Measurements from ENCODE around the gene MAP2K2. TPM values are rescaled to one million over a fixed set of nuclear protein-coding genes. Genes with fewer than 3 reads are reported as not detected.

Gene MAP2K2
- total and polyA plus RNA-seq, 9 of the 15 experiments (the other 6 are each of a cell fraction or from before 2014, with no cell fraction given) = 1.0 to 151 (median 58.3) TPM

DNA sequence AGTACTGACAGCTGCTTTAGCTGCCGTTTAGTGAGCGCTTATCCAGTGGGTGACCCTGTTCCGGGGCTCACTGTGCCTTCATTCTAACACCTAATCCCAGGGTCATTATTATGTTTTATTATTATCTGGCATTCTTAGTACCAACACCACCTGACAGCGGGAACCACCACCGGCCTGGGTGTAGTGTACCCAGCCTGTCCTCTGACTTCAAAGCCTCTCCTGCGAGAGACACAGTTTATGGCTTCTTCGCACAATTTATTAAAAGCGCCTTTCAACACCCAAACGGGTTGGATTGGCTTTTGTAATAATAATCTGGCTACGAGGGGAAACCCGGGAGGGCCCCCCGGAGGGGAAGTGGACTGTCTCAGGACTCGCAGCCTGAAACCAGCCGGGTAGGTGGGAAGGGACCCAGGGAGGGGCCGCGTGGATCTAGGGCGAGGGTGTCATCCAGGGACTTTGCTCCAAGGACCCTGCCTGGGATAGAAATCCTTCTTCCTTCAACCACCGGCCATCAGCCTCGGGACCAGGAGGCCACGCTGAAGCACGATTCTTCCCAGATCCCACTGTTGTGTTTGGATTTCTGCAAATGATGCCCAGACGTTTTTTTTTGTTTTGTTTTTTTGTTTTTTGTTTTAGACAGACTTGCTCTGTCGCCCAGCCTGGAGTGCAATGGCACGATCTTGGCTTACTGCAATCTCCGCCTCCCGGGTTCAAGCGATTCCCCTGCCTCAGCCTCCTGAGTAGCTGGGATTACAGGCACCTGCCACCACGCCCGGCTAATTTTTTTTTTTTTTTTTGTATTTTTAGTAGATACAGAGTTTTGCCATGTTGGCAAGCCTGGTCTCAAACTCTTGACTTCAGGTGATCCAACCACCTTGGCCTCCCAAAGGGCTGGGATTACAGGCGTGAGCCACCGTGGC lies 55.6 kb downstream of the MAP2K2 start:
- no peak overlapping the region for H2AFZ ChIP-seq (ENCODE audit: low read depth, low read length)
- CTCF ChIA-PET (ENCODE audit: low intra/inter-chr PET ratio) = no interaction called here
- in situ Hi-C loops (cut with MboI) (no loop called here), intact Hi-C loops (cut with micrococcal nuclease) (loop anchor here (5.0 to 10.0 kb wide), 3 partner anchors 54 to 116 kb away; partner anchors contain the start of genes ANKRD24, MAP2K2, PIAS4 and SIRT6)
- peak overlapping the region; percentile 59 for H3K4me2 ChIP-seq (ENCODE audit: insufficient read depth, low read length)
- H3K27ac ChIP-seq (ENCODE audit: extremely low read depth, low read depth, low read length) = peak overlapping the region; percentile 97
- FAIRE-seq (peak; percentile 69), ATAC-seq (no peak), DNase-seq (ENCODE audit: extremely low read depth in 1 of 4, low spot score in 3 of 4) (no peak)
- peaks cover 22% of the 10 kb centered on the region for H3K79me2 ChIP-seq (ENCODE audit: control insufficient read depth, insufficient read depth, low read length)
- peaks cover 4% of the 10 kb centered on the region for H3K9me1 ChIP-seq (ENCODE audit: control insufficient read depth, insufficient read depth, low read length)
- BruUV-seq (replicated peaks) = TSS peak; percentile 78
- WGBS (ENCODE audit: insufficient coverage, low coverage, missing lambda C conversion rate) = 24% methylated on average over 28 of the region's 31 CpGs
- H3K9me3 ChIP-seq (replicated peaks; ENCODE audit: control insufficient read depth, insufficient read depth, low read depth, low read length) = no peaks in the 10 kb centered on the region
- POLR2A ChIA-PET = no interaction called here
- H3K27me3 ChIP-seq (ENCODE audit: control insufficient read depth in 2 of 2, insufficient read depth in 2 of 2, low read length in 2 of 2) = no peaks in the 10 kb centered on the region
- peaks cover 14% of the 10 kb centered on the region for H4K20me1 ChIP-seq (replicated peaks; ENCODE audit: control insufficient read depth, insufficient read depth, low read length)
- peaks cover 14% of the 10 kb centered on the region; the same call in 1 of the 3 replicates for H3K36me3 ChIP-seq (ENCODE audit: control insufficient read depth, insufficient read depth, low read length)
- H3K4me1 ChIP-seq (replicated peaks in 1 of 2; ENCODE audit: control insufficient read depth in 2 of 2, insufficient read depth in 2 of 2, low read length in 2 of 2) = peaks cover 14 to 47% of the 10 kb centered on the region in 2 experiments
- H3K4me3 ChIP-seq = peak overlapping the region; percentile 100
- H3K9ac ChIP-seq (ENCODE audit: insufficient read depth in 1 of 2, low read depth in 2 of 2, low read length in 2 of 2) = peak overlapping the region; percentile 73 to 92
- TF ChIP-seq MAZ (CRISPR knock-in tag; conservative IDR thresholded peaks at IDR 0.05 in 1 of 2, IDR thresholded peaks at IDR 0.05 in 1 of 2) = 0 out of 4 replicates have a peak, but pooled peaks of 1 of the 2 experiments have one; percentile 2
- TF ChIP-seq, protein P1, sequence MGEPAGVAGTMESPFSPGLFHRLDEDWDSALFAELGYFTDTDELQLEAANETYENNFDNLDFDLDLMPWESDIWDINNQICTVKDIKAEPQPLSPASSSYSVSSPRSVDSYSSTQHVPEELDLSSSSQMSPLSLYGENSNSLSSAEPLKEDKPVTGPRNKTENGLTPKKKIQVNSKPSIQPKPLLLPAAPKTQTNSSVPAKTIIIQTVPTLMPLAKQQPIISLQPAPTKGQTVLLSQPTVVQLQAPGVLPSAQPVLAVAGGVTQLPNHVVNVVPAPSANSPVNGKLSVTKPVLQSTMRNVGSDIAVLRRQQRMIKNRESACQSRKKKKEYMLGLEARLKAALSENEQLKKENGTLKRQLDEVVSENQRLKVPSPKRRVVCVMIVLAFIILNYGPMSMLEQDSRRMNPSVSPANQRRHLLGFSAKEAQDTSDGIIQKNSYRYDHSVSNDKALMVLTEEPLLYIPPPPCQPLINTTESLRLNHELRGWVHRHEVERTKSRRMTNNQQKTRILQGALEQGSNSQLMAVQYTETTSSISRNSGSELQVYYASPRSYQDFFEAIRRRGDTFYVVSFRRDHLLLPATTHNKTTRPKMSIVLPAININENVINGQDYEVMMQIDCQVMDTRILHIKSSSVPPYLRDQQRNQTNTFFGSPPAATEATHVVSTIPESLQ (CRISPR knock-in tag; IDR thresholded peaks at IDR 0.05) = no peak
- no peak for TF ChIP-seq SMAD3 (CRISPR knock-in tag; conservative IDR thresholded peaks at IDR 0.05)
- no peak for TF ChIP-seq RBM17 (IDR thresholded peaks at IDR 0.05; ENCODE audit: borderline replicate concordance, low read depth, low read length)
- TF ChIP-seq, protein P2, sequence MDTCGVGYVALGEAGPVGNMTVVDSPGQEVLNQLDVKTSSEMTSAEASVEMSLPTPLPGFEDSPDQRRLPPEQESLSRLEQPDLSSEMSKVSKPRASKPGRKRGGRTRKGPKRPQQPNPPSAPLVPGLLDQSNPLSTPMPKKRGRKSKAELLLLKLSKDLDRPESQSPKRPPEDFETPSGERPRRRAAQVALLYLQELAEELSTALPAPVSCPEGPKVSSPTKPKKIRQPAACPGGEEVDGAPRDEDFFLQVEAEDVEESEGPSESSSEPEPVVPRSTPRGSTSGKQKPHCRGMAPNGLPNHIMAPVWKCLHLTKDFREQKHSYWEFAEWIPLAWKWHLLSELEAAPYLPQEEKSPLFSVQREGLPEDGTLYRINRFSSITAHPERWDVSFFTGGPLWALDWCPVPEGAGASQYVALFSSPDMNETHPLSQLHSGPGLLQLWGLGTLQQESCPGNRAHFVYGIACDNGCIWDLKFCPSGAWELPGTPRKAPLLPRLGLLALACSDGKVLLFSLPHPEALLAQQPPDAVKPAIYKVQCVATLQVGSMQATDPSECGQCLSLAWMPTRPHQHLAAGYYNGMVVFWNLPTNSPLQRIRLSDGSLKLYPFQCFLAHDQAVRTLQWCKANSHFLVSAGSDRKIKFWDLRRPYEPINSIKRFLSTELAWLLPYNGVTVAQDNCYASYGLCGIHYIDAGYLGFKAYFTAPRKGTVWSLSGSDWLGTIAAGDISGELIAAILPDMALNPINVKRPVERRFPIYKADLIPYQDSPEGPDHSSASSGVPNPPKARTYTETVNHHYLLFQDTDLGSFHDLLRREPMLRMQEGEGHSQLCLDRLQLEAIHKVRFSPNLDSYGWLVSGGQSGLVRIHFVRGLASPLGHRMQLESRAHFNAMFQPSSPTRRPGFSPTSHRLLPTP (IDR thresholded peaks at IDR 0.05; ENCODE audit: borderline replicate concordance, extremely low read depth, insufficient read length) = no peak
- TF ChIP-seq, protein P3, sequence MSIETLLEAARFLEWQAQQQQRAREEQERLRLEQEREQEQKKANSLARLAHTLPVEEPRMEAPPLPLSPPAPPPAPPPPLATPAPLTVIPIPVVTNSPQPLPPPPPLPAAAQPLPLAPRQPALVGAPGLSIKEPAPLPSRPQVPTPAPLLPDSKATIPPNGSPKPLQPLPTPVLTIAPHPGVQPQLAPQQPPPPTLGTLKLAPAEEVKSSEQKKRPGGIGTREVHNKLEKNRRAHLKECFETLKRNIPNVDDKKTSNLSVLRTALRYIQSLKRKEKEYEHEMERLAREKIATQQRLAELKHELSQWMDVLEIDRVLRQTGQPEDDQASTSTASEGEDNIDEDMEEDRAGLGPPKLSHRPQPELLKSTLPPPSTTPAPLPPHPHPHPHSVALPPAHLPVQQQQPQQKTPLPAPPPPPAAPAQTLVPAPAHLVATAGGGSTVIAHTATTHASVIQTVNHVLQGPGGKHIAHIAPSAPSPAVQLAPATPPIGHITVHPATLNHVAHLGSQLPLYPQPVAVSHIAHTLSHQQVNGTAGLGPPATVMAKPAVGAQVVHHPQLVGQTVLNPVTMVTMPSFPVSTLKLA (conservative IDR thresholded peaks at IDR 0.05) = no peak
- no peak for TF ChIP-seq ERF (CRISPR knock-in tag; IDR thresholded peaks at IDR 0.05)
- TF ChIP-seq LEF1 (IDR thresholded peaks at IDR 0.05) = no peak
- TF ChIP-seq SMAD4 (CRISPR knock-in tag; conservative IDR thresholded peaks at IDR 0.05) = 0 out of 2 replicates have a peak, but pooled peaks have one; percentile 15
- TF ChIP-seq ZNF384 (IDR thresholded peaks at IDR 0.05; ENCODE audit: low read depth, low read length) = no peak
- no peak for TF ChIP-seq IFI16 (CRISPR knock-in tag; IDR thresholded peaks at IDR 0.05)
- peak; percentile 65 for TF ChIP-seq ZFP36 (IDR thresholded peaks at IDR 0.05; ENCODE audit: low read depth, low read length, partially characterized antibody)
- TF ChIP-seq SRSF3 (IDR thresholded peaks at IDR 0.05; ENCODE audit: insufficient read depth, low read length) = no peak
- no peak for TF ChIP-seq HMGN3 (IDR thresholded peaks at IDR 0.05; ENCODE audit: borderline replicate concordance, extremely low read depth, insufficient read length, low read depth, low read length)
